Stimulated activated CD8-positive, alpha-beta memory T cell treated with anti-CD3 and anti-CD28 coated beads, Interleukin-4, amount 100 ng/mL, for 24 hours (primary cell): Measurements from ENCODE around the gene NR1D1.

Experiments
- DNase-seq: peaks from one replicate; pipeline ENCODE4 v3.0.0-alpha.2; 2020; ENCODE audit warnings: low read depth

NR1D1 gene

DNA sequence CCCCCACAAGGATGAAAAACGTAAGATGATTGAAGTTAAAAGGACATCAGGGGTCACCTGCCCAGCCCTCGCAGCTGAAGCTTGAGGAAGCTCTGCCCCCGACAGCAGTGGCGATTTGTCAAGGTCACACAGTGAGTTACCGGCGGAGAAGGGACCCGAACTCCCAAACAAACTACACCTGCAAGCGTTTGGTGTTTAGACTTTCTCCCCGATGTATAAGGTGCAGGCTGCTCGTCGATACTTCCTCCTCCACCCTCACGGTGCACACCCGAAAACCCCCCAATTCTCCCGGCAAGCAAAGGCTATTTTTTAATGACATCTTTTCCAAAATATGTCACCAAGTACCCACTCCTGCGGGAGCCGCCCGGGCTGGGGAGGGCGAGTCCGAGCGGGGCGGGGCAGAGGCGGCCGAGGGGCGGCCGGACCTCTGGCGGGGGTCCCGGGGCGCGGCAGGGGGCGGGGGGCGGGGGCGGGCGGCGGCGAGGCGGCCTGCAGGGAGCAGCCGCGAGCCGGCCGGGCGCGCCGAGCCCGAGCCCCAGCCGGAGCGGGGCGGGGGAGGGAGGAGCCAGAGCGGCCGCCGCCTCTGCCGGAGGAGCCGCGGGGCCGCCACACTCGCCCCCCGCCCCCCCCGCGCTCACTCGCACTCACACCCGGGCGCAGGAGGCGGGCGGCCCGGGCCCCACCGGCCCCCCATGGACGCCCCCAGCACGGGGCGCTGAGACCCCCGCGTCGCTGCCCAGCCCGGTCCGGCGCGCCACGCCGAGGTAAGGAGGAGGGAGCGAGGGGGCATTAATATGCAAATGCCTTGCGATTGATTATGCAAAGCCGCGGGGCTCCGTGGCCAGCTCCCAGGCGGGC lies 37.8 kb downstream of the NR1D1 start, which contains the start of gene THRA:
THRA (plus strand) TSS at position 637 of the 858 bp plus-strand sequence. CDS start 11,524 bp downstream, outside the sequence.
- peak; percentile 57 for DNase-seq

DNA sequence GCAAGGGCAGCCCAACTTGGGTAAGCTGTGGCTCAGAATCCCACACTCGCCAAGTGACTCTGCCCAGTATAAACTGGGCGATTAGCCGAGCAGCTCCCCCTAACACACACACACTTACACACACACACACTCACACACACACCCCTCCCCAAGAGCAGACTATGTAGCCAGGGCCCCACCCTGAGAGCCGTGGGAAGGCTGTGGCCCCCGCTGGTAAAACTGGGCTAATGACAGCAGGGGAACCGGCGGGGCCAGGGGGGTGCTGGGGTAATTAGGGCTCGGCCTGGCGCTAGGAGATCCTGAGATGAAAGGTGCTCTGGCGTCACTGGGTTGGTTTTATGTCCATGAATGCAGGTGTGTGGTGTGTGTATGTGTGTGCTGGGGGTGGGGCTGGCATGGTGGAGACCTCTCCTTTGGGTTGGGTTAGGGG lies 38.8 kb downstream of the NR1D1 start:
- DNase-seq, result no peak

DNA sequence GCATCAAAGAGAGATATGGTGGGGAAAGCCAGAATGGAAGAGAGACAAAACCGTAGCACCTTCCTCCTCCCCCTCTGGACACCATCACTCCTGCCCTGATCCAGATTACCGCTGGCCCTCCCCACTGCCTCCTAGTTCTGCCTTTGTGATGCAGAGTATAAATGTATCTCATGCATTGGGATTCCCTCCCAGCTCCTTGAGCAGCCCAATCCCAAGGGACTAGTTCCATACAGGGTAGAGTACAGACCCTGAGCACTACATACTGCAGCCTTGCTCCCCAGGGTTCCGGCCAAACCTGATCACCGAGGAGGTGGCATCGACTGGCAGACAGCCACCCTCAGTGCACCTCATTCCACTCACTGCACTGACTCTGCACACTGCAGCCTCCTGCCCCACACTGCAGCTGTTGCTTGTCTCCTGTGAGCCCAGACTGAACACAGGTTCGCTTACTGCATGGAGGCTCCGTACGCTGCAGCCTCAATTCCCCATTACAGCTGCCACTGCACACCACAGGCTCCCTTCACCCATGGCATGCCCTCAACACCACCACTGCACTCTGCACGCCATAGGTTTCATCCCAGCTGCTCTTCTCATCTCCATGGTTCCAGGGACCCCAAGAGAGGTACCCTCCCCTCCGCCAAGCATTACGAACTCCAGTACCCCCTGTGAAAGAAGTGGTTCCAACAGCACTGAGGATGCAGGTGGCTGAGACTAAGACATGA lies 39.3 kb downstream of the NR1D1 start:
- DNase-seq, result no peak

DNA sequence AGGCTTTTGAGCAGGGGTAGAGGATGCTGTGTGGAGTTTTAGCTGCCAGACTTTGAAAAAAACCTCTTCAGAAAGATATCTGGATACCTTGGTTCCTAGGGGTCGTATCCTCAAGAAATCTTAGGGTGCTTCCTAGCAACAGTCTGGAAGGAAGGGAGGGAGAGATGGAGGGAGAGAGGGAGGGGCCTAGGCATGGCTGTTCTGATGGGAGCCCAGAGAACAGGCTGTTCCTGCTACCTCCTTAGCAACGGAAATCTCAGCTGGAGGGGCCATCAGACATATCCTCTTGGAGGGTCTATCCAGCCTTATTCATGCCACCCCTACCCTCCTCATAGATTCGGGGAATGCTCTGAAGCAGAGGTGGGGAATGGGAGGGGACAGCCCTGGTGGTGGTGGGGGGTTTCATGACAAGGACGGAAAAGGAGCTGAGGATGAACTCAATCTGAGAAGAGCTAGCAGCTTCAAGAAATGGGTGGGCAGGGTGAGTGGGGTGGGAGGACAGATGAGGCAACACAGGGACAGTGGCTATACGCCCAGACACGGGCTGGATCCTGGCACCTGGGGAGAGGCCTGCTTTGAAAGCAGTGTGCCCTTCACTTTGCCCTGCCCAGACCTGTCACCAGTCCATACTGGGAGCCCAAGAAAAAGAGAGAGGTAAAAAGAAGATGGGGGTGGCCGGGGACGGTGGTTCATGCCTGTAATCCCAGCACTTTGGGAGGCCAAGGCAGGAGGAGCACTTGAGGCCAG lies 40.5 kb downstream of the NR1D1 start:
- DNase-seq, result no peak

DNA sequence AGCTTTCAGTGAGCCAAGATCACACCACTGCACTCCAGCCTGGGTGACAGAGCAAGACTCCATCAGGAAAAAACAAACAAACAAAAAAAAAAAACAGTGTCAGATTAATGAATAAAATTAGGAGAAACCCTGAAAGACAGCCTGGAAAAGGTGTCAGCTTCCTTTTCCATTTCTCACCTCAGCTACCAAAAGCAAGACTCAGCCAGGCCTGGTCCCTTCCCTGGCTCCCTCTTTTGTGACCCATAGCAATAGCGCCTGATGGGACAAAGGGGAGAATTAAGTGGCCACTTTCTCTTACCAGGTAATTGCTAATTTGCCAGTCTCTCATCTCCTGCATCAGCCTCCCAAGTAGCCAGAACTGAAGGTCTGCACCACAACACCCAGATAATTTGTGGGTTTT lies 41.5 kb downstream of the NR1D1 start:
- no peak for DNase-seq

DNA sequence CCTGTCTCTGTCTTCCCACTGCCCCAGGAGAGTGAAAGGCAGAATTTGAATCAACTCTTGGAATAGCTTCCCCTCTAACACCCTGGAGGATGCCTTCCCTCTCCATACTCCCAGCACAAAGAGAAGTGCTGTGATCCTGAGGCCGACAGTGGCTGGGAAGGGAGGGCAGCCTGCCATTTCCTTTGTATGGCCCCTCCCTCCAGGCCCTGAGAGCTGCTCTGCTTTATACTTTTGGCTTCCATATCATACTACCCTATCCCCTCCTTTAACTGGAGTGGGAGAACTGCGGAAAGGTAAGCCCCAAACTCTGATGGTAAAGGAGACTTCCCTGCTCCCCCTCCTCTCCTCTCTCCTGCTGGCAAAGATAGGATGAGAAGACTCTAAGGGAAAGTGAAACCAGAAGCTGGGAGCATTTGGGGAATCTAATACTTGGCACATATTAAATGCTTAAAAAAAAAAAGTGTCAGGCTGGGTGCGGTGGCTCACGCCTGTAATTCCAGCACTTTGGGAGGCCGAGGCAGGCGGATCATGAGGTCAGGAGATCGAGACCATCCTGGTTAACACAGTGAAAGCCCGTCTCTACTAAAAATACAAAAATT lies 42.1 kb downstream of the NR1D1 start:
- no peak for DNase-seq

DNA sequence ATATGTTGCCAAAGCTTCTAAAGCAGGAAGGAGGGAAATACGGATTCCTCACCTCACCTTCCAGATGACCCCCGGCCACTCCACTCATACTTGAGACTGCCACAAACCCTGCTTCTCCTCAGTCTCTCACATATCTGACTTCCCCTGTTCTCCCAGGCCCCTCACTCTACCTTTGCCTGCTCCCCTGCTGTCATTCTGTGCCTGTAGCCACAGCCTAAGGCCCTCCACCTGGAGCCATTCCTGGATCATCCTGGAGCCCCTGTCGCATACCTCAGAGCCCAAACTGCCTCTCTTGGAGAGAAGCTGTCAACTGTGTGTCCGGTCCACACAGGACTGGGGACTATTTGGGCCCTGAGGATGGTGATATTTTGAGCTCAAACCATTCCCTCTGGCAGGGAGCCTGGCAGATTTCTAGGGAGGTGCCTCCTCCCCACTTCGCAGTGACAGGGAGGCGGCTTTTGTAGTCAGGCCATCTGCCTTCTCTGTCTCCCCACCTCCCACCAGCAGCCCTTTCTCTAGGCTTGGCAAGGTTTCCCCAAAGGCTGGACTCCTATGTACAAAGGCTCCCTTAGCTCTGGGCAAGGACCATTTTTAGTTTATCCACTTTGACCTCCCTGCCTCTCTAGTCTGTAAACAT lies 43.9 kb downstream of the NR1D1 start:
- DNase-seq, result no peak
